Ishikawa (cell line): ENCODE results near the gene MYO9A.

Experiments
- CEBPB ChIP-seq: IDR thresholded peaks from 2 replicates; pipeline ENCODE4 v1.6.1; 2012
- CREB1 ChIP-seq: IDR thresholded peaks from 2 replicates; pipeline ENCODE4 v1.6.1; 2012; ENCODE audit warnings: low read depth
- EGR1 ChIP-seq: IDR thresholded peaks from 2 replicates; pipeline ENCODE4 v1.6.1; 2012
- EP300 ChIP-seq: IDR thresholded peaks from 2 replicates; pipeline ENCODE4 v1.6.1; 2012; ENCODE audit warnings: borderline replicate concordance
- FOXM1 ChIP-seq: IDR thresholded peaks from 2 replicates; pipeline ENCODE4 v1.6.1; 2012; ENCODE audit warnings: low read depth, borderline replicate concordance
- NFIC ChIP-seq: IDR thresholded peaks from 2 replicates; pipeline ENCODE4 v1.6.1; 2012
- RAD21 ChIP-seq: IDR thresholded peaks from 2 replicates; pipeline ENCODE4 v1.6.1; 2012; ENCODE audit warnings: low read depth
- TAF1 ChIP-seq: IDR thresholded peaks from 2 replicates; pipeline ENCODE4 v1.6.1; 2012; ENCODE audit warnings: low read depth, mild to moderate bottlenecking
- TCF12 ChIP-seq: IDR thresholded peaks from 2 replicates; pipeline ENCODE4 v1.6.1; 2012; ENCODE audit warnings: low read depth
- TEAD4 ChIP-seq: IDR thresholded peaks from 2 replicates; pipeline ENCODE4 v1.6.1; 2012
- YY1 ChIP-seq: IDR thresholded peaks from 2 replicates; pipeline ENCODE4 v1.6.1; 2012; ENCODE audit warnings: low read depth
- ZBTB7A ChIP-seq: IDR thresholded peaks from 2 replicates; pipeline ENCODE4 v1.6.1; 2012; ENCODE audit warnings: low read depth
- TF ChIP-seq, protein P1 (sequence below): IDR thresholded peaks from 2 replicates; pipeline ENCODE4 v1.6.1; 2012
- TF ChIP-seq, protein P2 (sequence below): IDR thresholded peaks from 2 replicates; pipeline ENCODE4 v1.6.1; 2012; ENCODE audit warnings: low read depth, mild to moderate bottlenecking
- TF ChIP-seq, protein P3 (sequence below): IDR thresholded peaks from 2 replicates; pipeline ENCODE4 v1.6.1; 2012

MYO9A gene

DNA sequence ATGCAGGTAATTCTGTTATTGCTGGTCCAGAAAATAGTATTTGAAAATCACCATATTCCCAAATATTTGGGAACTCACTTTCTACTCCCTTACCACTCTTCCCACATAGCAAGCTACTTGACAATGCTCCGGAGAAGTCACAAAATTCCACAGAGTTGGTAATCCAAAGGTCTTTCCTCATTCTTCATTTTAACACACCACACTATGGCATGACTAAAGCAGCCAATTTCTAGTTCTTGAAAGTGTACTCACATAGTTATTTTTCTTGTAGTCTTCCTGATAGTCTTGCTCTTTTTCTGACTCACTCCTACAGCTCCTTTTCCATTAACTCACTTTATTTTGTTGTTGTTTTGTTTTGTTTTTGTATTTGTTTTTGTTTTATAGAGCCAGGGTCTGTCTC, 67.2 kb downstream of the MYO9A start:
- TF ChIP-seq YY1 (no peak), EGR1 (no peak), RAD21 (no peak), ZBTB7A (no peak), TCF12 (no peak), FOXM1 (no peak), CREB1 (no peak), NFIC (no peak), EP300 (no peak), CEBPB (no peak), TEAD4 (no peak), TAF1 (no peak)
- TF ChIP-seq, protein P1, sequence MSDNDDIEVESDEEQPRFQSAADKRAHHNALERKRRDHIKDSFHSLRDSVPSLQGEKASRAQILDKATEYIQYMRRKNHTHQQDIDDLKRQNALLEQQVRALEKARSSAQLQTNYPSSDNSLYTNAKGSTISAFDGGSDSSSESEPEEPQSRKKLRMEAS = no peak
- TF ChIP-seq, protein P2, sequence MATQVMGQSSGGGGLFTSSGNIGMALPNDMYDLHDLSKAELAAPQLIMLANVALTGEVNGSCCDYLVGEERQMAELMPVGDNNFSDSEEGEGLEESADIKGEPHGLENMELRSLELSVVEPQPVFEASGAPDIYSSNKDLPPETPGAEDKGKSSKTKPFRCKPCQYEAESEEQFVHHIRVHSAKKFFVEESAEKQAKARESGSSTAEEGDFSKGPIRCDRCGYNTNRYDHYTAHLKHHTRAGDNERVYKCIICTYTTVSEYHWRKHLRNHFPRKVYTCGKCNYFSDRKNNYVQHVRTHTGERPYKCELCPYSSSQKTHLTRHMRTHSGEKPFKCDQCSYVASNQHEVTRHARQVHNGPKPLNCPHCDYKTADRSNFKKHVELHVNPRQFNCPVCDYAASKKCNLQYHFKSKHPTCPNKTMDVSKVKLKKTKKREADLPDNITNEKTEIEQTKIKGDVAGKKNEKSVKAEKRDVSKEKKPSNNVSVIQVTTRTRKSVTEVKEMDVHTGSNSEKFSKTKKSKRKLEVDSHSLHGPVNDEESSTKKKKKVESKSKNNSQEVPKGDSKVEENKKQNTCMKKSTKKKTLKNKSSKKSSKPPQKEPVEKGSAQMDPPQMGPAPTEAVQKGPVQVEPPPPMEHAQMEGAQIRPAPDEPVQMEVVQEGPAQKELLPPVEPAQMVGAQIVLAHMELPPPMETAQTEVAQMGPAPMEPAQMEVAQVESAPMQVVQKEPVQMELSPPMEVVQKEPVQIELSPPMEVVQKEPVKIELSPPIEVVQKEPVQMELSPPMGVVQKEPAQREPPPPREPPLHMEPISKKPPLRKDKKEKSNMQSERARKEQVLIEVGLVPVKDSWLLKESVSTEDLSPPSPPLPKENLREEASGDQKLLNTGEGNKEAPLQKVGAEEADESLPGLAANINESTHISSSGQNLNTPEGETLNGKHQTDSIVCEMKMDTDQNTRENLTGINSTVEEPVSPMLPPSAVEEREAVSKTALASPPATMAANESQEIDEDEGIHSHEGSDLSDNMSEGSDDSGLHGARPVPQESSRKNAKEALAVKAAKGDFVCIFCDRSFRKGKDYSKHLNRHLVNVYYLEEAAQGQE = no peak
- TF ChIP-seq, protein P3, sequence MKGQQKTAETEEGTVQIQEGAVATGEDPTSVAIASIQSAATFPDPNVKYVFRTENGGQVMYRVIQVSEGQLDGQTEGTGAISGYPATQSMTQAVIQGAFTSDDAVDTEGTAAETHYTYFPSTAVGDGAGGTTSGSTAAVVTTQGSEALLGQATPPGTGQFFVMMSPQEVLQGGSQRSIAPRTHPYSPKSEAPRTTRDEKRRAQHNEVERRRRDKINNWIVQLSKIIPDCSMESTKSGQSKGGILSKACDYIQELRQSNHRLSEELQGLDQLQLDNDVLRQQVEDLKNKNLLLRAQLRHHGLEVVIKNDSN = no peak

DNA sequence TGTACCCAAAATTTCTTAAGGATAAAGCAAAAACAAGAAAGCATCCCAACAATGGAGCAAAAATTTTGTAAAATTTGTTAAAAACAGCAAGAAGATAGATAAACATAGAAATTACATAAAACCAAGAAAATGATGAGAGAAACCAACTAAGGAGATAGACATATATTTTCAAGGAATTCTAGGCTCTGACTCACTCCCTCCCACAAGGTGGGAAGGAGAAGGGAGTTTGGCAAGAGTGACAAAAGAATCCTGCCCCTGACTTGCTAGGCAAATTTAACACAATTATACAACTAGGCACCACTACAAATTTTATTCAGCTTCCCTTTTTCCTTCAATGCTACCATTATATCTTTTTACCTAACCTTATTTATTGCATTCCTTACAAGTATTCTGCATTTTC, 70.9 kb downstream of the MYO9A start:
- TF ChIP-seq RAD21 (no peak), FOXM1 (no peak), TEAD4 (no peak), CEBPB (no peak), NFIC (no peak), ZBTB7A (no peak)
- TF ChIP-seq, protein P2 = no peak
- TF ChIP-seq, protein P3 = no peak

DNA sequence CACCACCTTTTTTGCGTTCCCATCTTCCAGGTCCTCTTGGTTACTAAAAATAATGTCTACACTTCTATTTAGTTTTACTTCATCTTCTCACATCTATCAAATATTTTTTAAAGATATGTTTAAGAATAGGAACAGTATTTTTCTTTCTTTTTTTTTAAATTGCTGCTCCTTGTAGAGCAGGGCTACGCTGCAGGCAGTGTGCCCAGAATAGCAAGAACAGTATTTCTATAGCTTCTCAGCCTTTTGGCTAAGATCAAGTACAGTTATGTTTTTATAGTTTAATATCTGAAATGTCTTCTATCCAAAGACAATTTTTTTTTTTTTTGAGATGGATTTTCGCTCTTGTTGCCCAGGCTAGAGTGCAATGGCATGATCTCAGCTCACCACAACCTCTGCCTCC, 73.0 kb downstream of the MYO9A start:
- TF ChIP-seq, protein P2 = no peak
- TF ChIP-seq, protein P1 = no peak
- TF ChIP-seq NFIC (no peak), TAF1 (no peak), EP300 (no peak), CREB1 (no peak), TCF12 (no peak), TEAD4 (no peak), CEBPB (no peak), RAD21 (no peak)
- TF ChIP-seq, protein P3 = no peak

DNA sequence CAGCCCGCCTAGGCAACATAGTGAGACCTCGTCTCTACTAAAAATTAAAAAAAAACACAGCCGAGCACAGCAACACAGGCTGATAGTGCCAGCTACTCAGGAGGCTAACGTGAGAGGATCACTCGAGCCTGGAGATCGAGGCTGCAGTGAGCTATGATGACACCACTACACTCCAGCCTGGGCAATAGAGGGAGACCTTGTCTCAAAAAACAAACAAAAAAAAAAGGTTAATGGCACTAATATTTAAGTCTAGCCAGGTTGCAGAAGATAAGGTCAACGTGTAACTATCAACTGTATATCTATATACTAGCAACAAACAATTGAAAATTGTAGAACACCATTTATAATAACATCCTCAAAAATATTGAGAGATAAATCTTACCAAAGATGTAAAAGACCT, 75.1 kb downstream of the MYO9A start:
- TF ChIP-seq TEAD4 (no peak), RAD21 (peak; percentile 9; the same call in 1 of the 2 replicates), CREB1 (no peak)

DNA sequence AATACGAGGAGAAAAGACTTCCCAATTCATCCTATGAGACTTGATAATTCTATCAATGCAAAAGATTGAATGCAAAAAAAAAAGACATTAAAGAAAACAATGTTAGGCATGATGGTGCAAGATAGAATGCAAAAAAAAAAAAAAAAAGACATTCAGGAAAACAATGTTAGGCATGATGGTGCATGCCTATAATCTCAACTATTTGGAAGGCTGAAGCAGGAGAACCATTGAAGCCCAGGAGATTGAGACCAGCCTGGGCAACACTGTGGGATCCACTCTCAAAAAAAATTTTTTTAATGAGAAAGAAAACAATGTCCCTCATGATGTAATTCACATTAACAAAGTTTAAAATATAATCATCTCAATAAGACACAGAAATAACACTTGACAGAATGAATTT, 75.9 kb downstream of the MYO9A start:
- no peak for TF ChIP-seq ZBTB7A
- no peak for TF ChIP-seq EP300
- TF ChIP-seq TAF1 = no peak
- no peak for TF ChIP-seq RAD21
- TF ChIP-seq EGR1 = no peak
